Endothelial cell (in vitro differentiated cells): Measurements from ENCODE around the gene MAPK7. TPM values are rescaled to one million over a fixed set of nuclear protein-coding genes. Genes with fewer than 3 reads are reported as not detected.

Experiments used
- DNase-seq: peaks from one replicate; pipeline ENCODE4 v3.0.0; 2021; ENCODE audit warnings: low spot score
- H3K27ac Mint-ChIP-seq: one replicate; pipeline ENCODE4 v1.8.0; 2021; ENCODE audit warnings: mixed read lengths, inconsistent platforms; ENCODE audit not compliant: unreplicated experiment
- H3K27me3 Mint-ChIP-seq: one replicate; pipeline ENCODE4 v1.8.0; 2021; ENCODE audit warnings: mild to moderate bottlenecking, moderate library complexity, mixed read lengths, inconsistent platforms; ENCODE audit not compliant: unreplicated experiment
- H3K36me3 Mint-ChIP-seq: one replicate; pipeline ENCODE4 v1.8.0; 2021; ENCODE audit warnings: mild to moderate bottlenecking, low read depth, mixed read lengths, inconsistent platforms; ENCODE audit not compliant: unreplicated experiment
- H3K4me1 Mint-ChIP-seq: one replicate; pipeline ENCODE4 v1.8.0; 2021; ENCODE audit warnings: mild to moderate bottlenecking, mixed read lengths, inconsistent platforms; ENCODE audit not compliant: unreplicated experiment
- H3K4me3 Mint-ChIP-seq: one replicate; pipeline ENCODE4 v1.8.0; 2021; ENCODE audit warnings: mild to moderate bottlenecking, mixed read lengths, inconsistent platforms; ENCODE audit not compliant: unreplicated experiment
- H3K9me3 Mint-ChIP-seq: one replicate; pipeline ENCODE4 v1.8.0; 2021; ENCODE audit warnings: mixed read lengths, inconsistent platforms; ENCODE audit not compliant: unreplicated experiment
- CTCF ChIP-seq: fragments of 200-600 bp; sonication (generic); IDR thresholded peaks from one replicate; pipeline ENCODE4 v1.5.0; 2021; ENCODE audit warnings: antibody characterized with exemption; ENCODE audit not compliant: unreplicated experiment
- total RNA-seq: library from RNA; stranded (reverse); fragmentation: NEBNext Ultra II Directional; extraction: Animal tissue kit (Norgen Biotek cat#: 25700); gene quantifications from one replicate; pipeline ENCODE4 v1.2.1, GENCODE V29; 2021; ENCODE audit not compliant: unreplicated experiment

MAPK7 gene
- total RNA-seq, 1 donor from 2014 or later = 48.5 TPM

- Mint-ChIP-seq H3K4me1 (peaks cover 14% of the 10 kb centered on the region), H3K27ac (no peak overlapping the region), H3K4me3 (peak overlapping the region; percentile 91), H3K9me3 (no peaks in the 10 kb centered on the region), H3K36me3 (no peaks in the 10 kb centered on the region), H3K27me3 (peaks cover 17% of the 10 kb centered on the region)
- DNase-seq = no peak
- peak; percentile 50 for TF ChIP-seq CTCF
These were observed 15.2 kb upstream of the MAPK7 start for GRCh38 chr17:19363114-19363438.

- H3K36me3 Mint-ChIP-seq = no peaks in the 10 kb centered on the region
- DNase-seq = no peak
- H3K27me3 Mint-ChIP-seq = peaks cover 15% of the 10 kb centered on the region
- no peak overlapping the region for H3K27ac Mint-ChIP-seq
- no peak overlapping the region for H3K4me3 Mint-ChIP-seq
- TF ChIP-seq CTCF = no peak
- no peaks in the 10 kb centered on the region for H3K9me3 Mint-ChIP-seq
- H3K4me1 Mint-ChIP-seq = peaks cover 14% of the 10 kb centered on the region
These were observed 14.8 kb upstream of the MAPK7 start for GRCh38 chr17:19363460-19364035.

- Mint-ChIP-seq H3K27me3 (peaks cover 19% of the 10 kb centered on the region), H3K4me1 (peaks cover 17% of the 10 kb centered on the region), H3K9me3 (no peaks in the 10 kb centered on the region), H3K4me3 (no peak overlapping the region), H3K27ac (no peak overlapping the region), H3K36me3 (no peaks in the 10 kb centered on the region)
- no peak for DNase-seq
- no peak for TF ChIP-seq CTCF
These were observed 13.4 kb upstream of the MAPK7 start for GRCh38 chr17:19364699-19365498.

- H3K27ac Mint-ChIP-seq = no peak overlapping the region
These were observed 12.8 kb upstream of the MAPK7 start for GRCh38 chr17:19365499-19365817.

More at GRCh38 chr17:19365499-19365817, 12.8 kb upstream of the MAPK7 start:
- no peak for TF ChIP-seq CTCF
- peaks cover 20% of the 10 kb centered on the region for H3K4me1 Mint-ChIP-seq
- peaks cover 19% of the 10 kb centered on the region for H3K27me3 Mint-ChIP-seq
- DNase-seq = no peak
- no peaks in the 10 kb centered on the region for H3K36me3 Mint-ChIP-seq
- no peak overlapping the region for H3K4me3 Mint-ChIP-seq
- no peaks in the 10 kb centered on the region for H3K9me3 Mint-ChIP-seq
